Epidermal melanocyte (primary cell): Measurements from ENCODE around the gene CARD14.

ENCODE experiments used
- DNase-seq: peaks from one replicate; pipeline ENCODE4 v3.0.0; 2011; ENCODE audit warnings: low spot score; ENCODE audit not compliant: insufficient read length

CARD14 gene

GRCh38 chr17:80169784-80170500 lies at the start of gene CARD14:
Gene CARD14 (plus strand): TSS chr17:80170030. CDS start chr17:80181439, 11,409 bp downstream.
- DNase-seq = peak; percentile 83

DNA sequence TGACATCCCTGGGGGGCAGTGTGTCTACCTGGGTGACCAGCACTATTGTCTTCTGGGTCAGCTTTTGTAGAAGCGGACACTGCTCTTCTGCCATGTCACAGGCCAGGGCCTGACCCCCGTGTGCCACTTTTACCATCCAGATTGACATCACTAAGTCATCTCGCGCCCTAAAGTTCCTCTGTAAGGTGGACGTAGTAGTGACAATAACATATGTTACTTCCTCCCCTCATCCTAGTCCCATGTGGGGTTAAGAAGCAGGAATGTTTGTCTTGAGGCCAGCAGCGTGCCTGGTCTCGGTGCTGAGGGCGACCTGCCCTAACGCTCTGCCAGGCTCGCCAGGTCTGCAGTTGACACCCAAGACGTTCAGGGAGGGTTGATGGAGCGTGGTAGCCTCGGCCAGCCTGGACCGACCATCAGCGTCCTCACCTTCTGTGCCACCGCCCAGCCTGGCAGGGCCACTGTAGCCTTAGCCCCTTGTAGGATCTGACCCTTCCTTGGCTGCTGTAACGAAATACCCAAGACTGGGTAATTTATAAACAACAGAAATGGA lies 47.7 kb upstream of the CARD14 start:
- no peak for DNase-seq

DNA sequence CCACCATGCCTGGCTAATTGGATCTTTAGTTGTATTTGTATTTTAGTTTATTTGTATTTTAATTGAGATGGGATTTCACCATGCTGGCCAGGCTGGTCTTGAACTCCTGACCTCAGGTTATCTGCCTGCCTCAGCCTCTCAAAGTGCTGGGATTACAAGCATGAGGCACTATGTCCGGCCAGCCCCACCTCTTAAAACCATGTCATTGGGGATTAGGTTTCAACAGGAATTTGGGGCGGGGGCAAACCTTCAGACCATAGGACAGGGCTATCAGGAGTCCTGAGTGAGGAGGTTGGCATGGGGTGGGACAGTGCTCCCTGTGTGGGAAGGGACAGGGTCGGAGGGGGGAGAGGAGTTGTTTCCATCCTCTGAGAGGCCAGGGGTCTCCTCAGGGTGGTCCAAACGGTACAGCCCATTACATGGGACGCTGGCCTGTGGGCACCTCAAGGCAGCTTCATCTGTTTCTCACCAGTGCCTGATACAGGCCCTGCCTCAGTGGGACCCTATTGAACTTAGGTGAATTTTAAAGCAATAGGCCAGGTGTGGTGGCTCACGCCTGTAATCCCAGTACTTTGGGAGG lies 46.8 kb upstream of the CARD14 start:
- no peak for DNase-seq

DNA sequence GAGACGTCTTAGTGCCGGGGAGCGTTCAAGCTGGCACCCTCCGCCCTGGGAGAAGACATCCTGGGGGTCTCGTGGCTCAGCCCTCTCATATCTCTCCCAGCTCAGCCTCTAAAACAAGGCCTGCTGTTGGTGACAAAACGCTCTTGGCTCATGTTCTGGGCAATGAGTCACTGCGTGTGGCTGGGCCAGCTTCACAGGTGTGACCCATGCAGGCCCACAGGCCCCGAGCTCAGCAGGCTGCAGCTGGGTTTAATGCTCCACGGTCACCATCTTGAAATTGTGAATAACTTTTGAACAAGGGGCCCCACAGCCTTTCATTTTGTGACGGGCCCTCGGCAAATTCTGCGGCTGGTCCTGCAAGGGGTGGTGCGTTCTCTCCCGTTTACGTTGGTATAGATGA lies 46.0 kb upstream of the CARD14 start:
- DNase-seq = no peak

DNA sequence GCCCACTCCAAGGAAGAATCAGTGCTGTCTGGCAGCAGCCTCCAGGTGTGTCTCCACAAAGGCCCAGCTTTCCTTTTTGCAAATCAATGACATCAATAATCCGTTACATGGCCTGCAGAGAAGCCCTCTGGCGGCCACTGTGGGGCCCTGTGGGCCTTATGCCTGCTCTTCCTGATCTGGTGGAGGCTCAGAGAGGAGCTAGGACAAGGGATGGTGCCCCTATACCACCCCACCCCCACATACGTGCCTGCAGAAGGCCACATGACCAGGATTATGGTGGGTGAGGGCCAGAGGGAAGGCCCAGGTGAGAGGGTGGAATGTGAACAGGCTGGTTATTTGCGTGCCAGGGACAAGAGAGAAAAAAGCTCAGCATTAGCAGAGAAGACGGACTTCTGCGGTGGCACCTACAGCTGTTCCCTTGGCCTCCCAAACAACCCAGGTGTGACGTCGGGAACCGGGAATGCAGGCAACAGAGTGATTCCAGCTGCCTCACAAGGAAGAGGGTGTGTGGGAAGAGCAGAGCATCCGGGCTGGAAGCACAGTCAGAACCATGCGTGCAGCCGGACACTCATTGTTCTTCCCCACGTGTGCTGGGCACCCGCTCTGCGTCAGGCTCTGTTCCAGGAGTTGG lies 45.4 kb upstream of the CARD14 start:
- no peak for DNase-seq

DNA sequence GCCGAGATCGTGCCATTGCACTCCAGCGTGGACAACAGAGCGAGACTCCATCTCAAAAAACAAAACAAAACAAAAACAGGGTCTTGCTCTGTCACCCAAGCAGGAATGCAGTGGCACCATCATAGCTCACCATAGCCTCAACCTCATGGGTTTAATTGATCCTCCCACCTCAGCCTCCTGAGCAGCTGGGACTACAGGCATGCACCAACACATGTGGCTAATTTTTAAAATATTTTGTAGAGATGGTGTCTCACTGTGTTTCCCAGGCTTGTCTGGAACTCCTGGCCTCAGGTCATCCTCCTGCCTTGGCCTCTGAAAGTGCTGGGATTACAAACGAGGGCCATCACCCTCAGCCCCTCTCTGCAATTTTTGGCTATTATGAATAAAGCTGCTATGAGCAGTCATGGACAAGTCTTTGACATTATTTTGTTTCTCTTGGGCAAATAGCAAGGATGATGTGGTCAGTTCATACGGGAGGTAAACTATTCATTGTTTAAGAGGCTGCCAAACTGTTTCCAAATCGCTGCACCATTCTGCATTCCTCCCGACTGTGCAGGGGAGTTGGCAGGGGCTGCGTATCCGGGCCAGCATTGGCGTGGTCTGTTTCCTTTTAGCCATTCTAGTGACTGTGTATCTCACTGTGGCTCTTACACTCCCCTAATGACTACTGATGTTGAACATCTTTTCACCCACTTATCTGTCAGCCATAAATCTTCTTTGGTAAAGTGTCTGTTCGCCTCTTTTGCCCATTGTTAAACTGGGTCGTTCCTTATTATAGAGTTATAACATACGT lies 44.0 kb upstream of the CARD14 start:
- no peak for DNase-seq

DNA sequence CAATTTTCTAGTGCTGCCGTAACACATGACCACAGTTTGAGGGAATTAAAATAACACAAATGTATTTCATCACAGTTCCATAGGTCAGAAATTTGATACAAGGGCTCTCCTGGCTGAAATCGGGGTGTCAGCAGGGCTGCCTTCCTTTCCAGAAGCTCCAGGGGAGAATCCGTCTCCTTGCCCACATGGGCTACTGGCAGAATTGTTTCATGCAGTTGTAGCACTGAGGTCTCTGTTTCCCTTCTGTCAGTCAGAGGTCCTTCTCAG lies 43.4 kb upstream of the CARD14 start:
- DNase-seq = no peak

- no peak for DNase-seq
These were observed 40.7 kb upstream of the CARD14 start for GRCh38 chr17:80129006-80129565.

DNA sequence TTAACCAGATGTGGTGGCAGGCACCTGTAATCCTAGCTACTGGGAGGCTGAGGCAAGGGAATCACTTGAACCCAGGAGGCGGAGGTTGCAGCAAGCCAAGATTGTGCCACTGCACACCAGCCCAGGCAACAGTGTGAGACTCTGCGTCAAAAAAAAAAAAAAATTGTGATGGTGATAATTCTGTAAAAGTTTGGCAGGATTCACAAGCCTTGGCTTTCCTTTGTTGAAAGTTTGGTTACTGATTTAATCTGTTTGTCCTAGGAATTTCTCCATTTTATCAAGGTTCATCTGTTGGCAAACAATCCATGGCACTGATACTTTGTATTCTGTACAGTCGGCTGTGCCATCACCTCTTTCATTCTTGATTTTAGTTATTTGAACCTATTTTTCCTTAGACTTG lies 38.8 kb upstream of the CARD14 start:
- DNase-seq = no peak

DNA sequence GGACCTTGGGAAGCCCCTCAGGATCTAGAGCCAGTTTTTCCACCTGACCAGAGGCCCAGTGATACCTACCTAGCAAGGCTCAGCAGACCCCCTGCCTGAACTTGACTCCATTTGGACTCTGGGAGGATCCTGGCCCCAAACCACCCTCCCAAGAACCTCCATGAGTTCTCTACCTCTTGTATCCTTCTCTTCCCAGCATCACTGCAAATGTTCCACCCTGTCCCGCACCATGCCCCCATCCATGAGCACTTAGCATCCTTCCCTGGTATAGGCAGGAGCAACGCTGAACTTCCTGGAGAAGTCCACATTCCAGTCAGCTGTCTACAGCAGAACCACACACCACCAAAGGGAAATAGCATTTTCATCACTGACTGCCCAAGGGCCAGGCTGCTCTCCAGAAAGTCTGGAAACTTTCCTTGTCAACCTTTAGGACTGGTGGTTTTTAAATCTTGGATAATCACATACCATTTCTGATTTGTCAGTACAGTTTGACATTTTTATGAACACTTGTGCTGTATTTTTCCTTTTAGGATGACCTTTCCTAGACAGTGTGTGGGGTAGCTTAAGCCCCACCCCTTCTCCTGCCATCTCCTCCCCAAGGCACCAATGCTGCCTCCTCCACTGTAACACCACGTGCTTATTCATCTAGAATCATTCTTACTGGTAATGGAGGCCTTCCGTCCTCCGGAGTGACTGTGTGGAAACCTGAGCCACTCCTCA lies 36.8 kb upstream of the CARD14 start:
- no peak for DNase-seq

DNA sequence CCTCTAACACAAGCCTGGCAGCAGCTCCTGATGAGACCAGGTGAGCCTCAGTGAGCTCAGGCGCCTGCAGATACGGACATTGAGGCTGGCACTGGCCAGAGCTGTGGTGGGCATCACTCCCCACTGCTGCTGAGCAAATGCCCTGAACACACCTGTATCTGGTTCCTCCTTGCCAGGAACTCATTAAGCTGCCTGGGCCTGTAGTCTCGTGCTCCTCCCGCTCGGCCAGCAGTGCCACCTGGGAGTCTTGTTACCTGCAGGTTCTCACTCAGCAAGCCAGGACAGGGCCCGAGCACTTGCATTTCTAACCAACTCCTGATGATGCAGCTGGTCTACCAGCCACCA lies 36.2 kb upstream of the CARD14 start:
- no peak for DNase-seq

GRCh38 chr17:80137131-80137530 lies 32.7 kb upstream of the CARD14 start:
- DNase-seq = no peak

DNA sequence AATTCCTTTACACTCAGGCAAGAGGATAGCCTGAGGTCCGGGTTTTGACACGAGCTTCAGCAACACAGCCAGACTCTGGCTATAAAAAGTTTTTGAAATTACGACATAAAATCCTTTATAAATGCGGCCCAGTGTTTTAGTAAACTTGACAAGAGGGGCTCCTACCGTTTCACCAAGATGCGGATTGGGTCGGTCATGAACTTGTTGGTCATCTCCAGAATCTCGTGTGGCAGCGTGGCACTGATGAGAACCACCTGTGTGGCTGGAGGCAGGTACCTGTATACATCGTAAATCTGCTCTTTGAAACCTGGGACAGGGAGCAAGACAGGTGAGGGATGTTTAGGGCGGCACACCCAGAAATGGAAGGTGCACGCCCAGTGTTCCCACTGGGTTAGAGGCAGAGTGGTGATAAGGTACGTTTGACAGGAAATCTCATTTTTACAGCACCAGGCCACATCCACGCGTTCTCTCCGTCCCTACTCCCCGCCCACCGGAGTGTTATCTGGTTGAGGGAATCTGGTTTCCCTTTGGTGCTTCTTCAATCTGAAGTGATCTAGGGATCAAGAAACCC lies 30.9 kb upstream of the CARD14 start:
- no peak for DNase-seq

DNA sequence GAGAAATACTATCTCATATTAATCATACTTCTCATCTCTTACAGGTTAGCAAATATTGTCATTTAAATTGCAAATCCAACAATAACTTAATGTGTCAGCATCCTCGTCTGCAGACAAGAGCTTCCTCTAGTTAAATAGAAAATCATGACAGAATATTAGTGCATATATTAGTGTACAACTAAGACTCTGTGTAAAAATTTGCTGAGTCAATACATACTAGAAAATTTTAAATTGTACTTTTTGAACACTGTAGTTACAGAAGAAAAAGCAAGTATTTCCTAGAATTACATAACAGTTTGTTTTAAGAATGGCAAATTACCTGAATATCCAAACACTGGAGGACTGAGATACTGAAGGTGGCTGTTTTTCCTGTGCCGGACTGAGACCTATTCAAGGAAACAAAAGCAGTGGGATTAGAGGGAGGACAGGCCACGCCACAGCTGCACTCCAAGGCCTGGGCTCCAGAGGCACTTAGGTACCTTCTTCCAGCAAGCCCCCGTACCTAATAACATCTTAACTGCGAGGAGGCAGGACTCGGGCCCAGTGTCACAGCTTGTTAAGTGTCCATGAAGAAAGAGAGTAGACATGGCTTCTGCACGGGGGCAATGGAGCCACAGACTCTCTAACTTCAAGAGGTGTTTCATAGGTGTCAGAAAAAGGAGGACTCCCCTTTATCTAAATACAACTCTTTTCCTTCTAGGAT lies 28.2 kb upstream of the CARD14 start:
- DNase-seq = no peak

- no peak for DNase-seq
These were observed 26.9 kb upstream of the CARD14 start for GRCh38 chr17:80142929-80143328.

DNA sequence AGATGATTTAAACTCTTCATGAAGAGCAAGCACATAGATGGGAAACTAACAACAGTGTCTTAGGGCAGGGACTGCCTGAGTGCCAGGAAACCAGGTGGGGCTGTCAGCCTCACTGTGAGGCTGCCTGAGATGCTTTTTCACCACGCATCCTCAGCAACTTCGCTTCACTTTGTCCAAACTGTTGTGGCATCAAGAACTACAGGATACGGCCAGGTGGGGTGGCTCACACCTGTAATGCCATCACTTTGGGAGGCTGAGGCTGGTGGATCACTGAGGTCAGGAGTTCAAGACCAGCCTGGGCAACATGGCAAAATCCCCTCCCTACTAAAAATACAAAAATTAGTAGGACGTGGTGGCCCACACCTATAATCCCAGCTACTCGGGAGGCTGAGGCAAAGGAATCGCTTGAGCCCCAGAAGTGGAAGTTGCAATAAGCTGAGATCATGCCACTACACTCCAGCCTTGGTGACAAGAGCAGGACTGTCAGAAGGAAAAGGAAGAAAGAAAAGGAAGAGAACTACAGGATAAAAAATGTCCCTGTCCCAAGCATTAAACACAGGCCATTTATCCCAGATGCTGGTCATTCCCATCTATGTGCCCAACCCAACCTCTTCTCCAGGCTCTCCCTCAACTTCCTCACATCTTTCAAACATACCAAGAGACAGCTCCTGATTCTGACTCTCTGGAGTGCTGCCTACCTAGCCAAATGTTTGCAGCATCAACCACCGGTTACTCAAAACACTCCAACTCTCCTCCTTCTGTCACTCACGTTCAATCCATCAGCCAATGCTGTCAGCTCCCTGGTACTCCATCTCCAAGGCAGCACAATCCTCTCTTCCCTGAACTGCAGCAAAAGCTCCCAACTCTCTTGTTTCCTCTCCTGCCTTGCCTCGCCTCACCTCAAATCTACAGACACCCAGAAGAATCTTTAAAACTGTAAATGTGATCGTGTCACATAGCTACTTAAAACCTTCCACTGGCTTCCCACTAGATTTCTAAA lies 24.5 kb upstream of the CARD14 start:
- no peak for DNase-seq

- DNase-seq = peak; percentile 48
These were observed 23.5 kb upstream of the CARD14 start for GRCh38 chr17:80146121-80147034.
